ENCODE measurements around the gene MRPL20. TPM values are rescaled to one million over a fixed set of nuclear protein-coding genes. Genes with fewer than 3 reads are reported as not detected.
"Not testable (repeated sequence)": the region's sequence is repeated elsewhere in the genome, so short reads cannot be mapped to it uniquely, and the experiment has no call there.

MRPL20 gene
- total RNA-seq, 1 donor from 2014 or later, result 95.0 TPM

- no peak for TF ChIP-seq CTCF (IDR thresholded peaks at IDR 0.05; ENCODE audit: unreplicated experiment)
- Mint-ChIP-seq H3K4me1 (ENCODE audit: unreplicated experiment) (no peaks in the 10 kb centered on the region), H3K27ac (ENCODE audit: unreplicated experiment) (no peak overlapping the region), H3K4me3 (ENCODE audit: unreplicated experiment) (no peak overlapping the region), H3K27me3 (ENCODE audit: unreplicated experiment) (peaks cover 1% of the 10 kb centered on the region), H3K9me3 (ENCODE audit: unreplicated experiment) (no peaks in the 10 kb centered on the region), H3K36me3 (ENCODE audit: low read depth, unreplicated experiment) (peaks cover 3% of the 10 kb centered on the region)
- no peak for DNase-seq (ENCODE audit: low spot score)
Measured at GRCh38 chr1:1415751-1416150, 8.7 kb upstream of the MRPL20 start.

GRCh38 chr1:1412311-1412902 lies 5.3 kb upstream of the MRPL20 start:
- not testable (repeated sequence) for H3K36me3 Mint-ChIP-seq (ENCODE audit: low read depth, unreplicated experiment); H3K4me3 Mint-ChIP-seq (ENCODE audit: unreplicated experiment); H3K9me3 Mint-ChIP-seq (ENCODE audit: unreplicated experiment); H3K27ac Mint-ChIP-seq (ENCODE audit: unreplicated experiment); H3K4me1 Mint-ChIP-seq (ENCODE audit: unreplicated experiment); H3K27me3 Mint-ChIP-seq (ENCODE audit: unreplicated experiment); DNase-seq (ENCODE audit: low spot score)

DNA sequence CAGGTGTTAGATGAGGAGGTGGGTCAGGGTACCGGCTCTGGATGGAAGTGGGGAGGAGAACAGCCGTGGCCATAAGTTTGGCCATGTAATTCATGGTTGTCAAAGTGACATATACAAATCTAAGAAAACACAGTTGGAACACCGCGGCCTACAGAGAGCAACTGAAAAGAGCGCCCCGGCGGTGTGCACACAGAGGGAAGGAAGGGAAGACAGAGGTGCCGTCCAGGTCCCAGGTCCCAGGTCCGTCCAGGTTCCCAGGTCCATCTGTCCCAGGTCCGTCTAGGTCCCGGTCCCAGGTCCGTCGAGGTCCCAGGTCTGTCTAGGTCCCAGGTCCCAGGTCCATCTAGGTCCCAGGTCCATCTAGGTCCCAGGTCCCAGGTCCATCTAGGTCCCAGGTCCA lies 4.5 kb upstream of the MRPL20 start:
- H3K4me3 Mint-ChIP-seq (ENCODE audit: unreplicated experiment), result no peak overlapping the region
- DNase-seq (ENCODE audit: low spot score), result no peak
- TF ChIP-seq CTCF (IDR thresholded peaks at IDR 0.05; ENCODE audit: unreplicated experiment), result no peak
- H3K36me3 Mint-ChIP-seq (ENCODE audit: low read depth, unreplicated experiment), result peaks cover 3% of the 10 kb centered on the region
- H3K27ac Mint-ChIP-seq (ENCODE audit: unreplicated experiment), result no peak overlapping the region
- H3K4me1 Mint-ChIP-seq (ENCODE audit: unreplicated experiment), result peaks cover 5% of the 10 kb centered on the region
- H3K27me3 Mint-ChIP-seq (ENCODE audit: unreplicated experiment), result no peaks in the 10 kb centered on the region
- no peaks in the 10 kb centered on the region for H3K9me3 Mint-ChIP-seq (ENCODE audit: unreplicated experiment)

GRCh38 chr1:1410238-1410637 lies 3.1 kb upstream of the MRPL20 start:
- not testable (repeated sequence) for H3K27me3 Mint-ChIP-seq (ENCODE audit: unreplicated experiment); H3K36me3 Mint-ChIP-seq (ENCODE audit: low read depth, unreplicated experiment); DNase-seq (ENCODE audit: low spot score); H3K4me3 Mint-ChIP-seq (ENCODE audit: unreplicated experiment); H3K27ac Mint-ChIP-seq (ENCODE audit: unreplicated experiment); H3K9me3 Mint-ChIP-seq (ENCODE audit: unreplicated experiment); H3K4me1 Mint-ChIP-seq (ENCODE audit: unreplicated experiment)

- Mint-ChIP-seq H3K36me3 (ENCODE audit: low read depth, unreplicated experiment) (peaks cover 18% of the 10 kb centered on the region), H3K9me3 (ENCODE audit: unreplicated experiment) (no peaks in the 10 kb centered on the region), H3K27me3 (ENCODE audit: unreplicated experiment) (peaks cover 10% of the 10 kb centered on the region), H3K27ac (ENCODE audit: unreplicated experiment) (no peak overlapping the region), H3K4me1 (ENCODE audit: unreplicated experiment) (peaks cover 9% of the 10 kb centered on the region), H3K4me3 (ENCODE audit: unreplicated experiment) (peak overlapping the region; percentile 92)
- DNase-seq (ENCODE audit: low spot score), result peak; percentile 68
- no peak for TF ChIP-seq CTCF (IDR thresholded peaks at IDR 0.05; ENCODE audit: unreplicated experiment)
Measured at GRCh38 chr1:1407636-1408318, 684 bp upstream of the MRPL20 start.

DNA sequence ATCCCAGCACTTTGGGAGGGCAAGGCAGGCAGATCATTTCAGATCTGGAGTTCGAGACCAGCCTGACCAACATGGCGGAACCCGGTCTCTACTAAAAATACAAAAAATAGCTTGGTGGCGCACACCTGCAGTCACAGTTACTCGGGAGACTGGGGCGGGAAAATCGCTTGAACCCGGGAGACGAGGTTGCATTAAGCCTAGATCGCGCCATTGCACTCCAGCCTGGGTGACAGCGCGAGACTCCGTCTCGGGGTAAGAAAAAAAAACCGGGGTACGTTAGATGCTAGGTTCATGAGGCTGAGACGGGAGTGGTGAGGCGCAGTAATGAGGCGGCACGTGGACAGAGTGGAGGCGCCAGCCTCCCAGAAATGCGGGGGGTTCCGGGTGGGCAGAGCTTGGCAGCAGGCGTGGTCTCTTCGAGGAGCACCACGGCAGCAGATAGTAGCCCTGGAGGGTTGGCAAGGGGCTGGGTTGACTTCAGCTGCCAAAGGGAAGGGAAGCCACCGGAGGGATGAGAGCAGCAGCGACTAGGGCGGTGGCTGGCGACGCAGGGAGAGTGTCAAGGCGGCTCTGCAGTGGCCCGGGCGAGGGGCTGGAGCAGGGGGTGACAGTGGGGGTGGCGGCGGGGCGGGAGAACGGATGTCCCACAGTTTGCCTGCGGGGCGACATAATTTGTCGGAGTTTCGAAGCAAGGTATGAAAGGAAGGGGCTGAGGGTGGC lies 832 bp downstream of the MRPL20 start:
- H3K4me3 Mint-ChIP-seq (ENCODE audit: unreplicated experiment), result peak overlapping the region; percentile 94
- no peak for DNase-seq (ENCODE audit: low spot score)
- no peak for TF ChIP-seq CTCF (IDR thresholded peaks at IDR 0.05; ENCODE audit: unreplicated experiment)
- peak overlapping the region; percentile 74 for H3K27ac Mint-ChIP-seq (ENCODE audit: unreplicated experiment)
- peaks cover 18% of the 10 kb centered on the region for H3K4me1 Mint-ChIP-seq (ENCODE audit: unreplicated experiment)
- H3K36me3 Mint-ChIP-seq (ENCODE audit: low read depth, unreplicated experiment), result peaks cover 27% of the 10 kb centered on the region
- H3K27me3 Mint-ChIP-seq (ENCODE audit: unreplicated experiment), result peaks cover 13% of the 10 kb centered on the region
- no peaks in the 10 kb centered on the region for H3K9me3 Mint-ChIP-seq (ENCODE audit: unreplicated experiment)
